Dedifferentiated amniotic fluid mesenchymal stem cell (primary cell): ENCODE measurements around the gene TRPV5.

Experiments
- DNase-seq: peaks from one replicate; pipeline ENCODE4 v3.0.0-alpha.2; 2016; ENCODE audit errors: extremely low spot score

Gene TRPV5

DNA sequence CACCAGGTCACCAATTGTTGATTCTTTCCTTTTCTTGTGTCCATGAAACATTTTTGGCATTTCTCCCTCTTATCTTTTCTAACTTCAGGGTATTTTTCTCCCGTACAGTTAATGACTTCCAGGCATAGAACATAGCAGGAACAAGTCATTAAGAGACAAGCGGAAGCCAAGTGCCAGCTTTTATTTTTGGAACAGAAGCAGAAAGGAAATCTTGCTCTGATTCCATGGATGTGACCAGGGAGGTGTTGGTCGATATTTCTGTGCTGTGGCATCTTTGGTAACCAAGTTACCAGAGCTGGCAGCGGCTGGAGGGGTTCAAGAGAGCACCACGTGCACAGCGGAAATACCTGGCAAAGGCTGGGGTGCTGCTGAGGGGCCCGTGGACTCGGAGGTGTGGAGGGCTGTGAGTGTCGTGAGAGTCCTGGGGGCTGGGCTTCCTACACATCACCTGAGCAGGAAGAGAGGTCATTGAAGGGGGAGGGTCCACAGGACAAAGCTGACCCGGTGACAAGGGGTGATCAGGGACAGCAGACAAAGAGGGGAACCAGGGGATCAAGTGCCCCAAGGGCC is 7.5 kb upstream of the TRPV5 start:
- DNase-seq: no peak

DNA sequence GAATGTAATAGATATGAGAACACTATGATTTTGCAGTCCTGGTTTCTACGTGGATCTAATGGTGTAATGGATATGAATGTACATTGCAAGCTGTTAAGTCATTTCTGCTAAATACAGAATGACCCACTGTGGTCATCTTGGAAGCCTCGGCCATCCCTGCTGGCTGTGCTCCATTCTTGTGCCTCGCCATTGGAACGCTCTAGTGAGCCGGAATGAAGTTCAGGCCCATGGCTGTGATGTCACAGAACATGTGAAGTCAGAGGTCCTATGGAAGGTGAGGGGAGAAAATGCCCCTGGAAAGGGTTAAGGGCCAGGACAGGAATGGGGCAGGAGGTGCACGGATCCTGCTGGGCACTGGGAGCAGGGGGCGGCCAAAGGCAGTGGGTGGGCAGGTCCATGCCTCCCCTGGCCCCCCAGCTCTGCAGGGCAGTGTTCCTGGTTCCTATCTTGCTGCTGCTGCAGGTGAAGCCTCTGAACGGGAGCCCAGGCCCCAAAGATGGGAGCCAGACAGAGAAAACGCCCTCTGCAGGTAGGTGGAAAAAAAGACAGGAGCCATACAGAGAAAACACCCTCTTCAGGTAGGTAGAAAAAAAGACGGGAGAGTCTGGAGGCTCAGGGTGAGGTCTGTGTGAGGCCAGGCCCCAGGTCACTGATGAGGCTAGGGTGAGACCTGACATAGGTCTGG is 5.8 kb upstream of the TRPV5 start, which contains the start of gene LLCFC1:
TSS of gene LLCFC1 (plus strand) at position 259 of the 685 bp plus-strand sequence. CDS start at position 397, 138 bp downstream.
- no peak for DNase-seq

DNA sequence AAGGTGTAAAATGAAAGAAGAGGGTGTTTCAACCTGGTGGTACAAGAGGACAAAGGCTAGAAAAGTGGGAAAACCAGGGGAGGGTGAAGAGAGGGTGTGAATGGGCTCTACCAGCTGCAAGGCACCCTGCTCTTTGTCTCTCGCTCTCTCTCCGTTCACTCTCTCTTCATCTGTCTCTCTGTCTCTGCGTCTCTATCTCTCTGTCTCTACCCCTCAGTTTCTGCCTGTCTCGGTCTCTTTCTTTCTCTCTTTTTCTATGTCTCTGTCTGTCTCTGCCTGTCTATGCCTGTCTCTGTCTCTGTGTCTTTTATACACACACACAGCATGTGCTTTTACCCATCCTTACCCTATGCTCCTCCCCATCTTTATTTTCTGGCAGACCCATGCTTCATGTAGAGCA is 5.1 kb upstream of the TRPV5 start:
- no peak for DNase-seq

DNA sequence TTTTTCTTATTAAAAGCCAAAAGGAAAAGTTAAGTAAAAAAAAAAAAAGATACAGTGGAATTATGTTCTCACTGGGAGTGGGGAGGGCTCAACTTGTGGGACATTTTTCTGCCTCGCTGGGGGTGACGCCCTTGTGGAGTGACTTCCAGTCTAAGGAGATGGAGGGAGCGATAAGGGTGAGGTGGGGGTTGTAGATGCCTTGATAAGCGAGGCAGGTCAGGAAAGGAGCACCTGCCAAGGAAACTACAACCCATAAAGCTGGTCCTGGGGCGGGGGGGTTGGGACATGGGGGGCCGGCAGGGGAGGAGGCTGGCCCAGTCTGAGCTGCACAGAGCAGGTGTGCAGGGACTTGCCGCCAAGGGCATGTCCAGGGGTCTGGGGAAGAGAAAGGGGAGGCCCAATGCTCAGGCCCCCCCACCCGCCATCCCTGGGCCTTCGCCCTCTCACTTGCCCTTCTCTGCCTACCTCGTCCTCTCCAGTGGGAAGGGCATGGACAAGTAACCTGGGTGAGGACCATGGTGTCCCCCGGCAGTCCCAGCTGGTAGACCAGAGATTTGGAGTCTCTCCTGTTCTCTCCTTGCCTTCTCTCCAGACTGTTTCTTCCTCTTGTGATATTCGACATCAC is 2.5 kb upstream of the TRPV5 start:
- no peak for DNase-seq

DNA sequence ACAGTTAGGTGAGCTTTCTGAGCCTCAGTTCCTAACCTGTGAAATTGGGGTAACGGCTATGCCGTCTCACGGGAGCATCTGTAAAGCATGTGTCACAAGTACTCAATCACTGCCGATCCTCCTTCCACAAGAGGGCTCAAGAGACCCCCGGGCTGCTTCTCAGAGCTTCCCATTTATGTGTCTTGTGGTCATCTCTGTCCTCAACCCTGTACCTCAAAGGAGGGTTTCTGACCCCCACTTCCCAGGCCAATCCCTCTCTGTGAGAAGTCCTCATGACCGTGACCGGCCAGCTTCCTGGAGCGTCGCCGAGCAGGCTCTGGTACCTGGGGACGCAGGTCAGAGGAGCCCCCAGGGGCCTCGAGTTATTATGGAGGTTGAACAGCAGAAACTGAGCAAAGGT is 510 bp upstream of the TRPV5 start:
- no peak for DNase-seq

DNA sequence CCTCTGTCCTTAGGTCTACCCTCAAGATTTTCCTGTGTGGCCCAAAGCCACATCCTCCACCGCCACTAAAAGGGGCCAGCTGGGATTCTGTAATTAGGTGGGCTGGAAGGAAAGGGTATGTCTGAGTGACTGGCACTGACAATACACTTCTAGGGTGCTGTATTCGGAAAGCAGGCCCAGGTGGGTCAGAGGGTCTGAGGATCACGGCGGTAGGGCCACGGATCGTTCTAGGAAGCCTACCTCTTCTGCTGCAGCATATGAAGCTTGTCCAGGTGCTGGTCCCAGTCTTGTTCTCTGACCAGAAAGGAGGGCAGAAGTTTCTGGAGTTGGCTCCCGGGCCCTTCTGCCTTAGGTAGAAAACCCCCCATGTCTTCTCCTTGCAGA is 462 bp downstream of the TRPV5 start:
- DNase-seq: no peak

DNA sequence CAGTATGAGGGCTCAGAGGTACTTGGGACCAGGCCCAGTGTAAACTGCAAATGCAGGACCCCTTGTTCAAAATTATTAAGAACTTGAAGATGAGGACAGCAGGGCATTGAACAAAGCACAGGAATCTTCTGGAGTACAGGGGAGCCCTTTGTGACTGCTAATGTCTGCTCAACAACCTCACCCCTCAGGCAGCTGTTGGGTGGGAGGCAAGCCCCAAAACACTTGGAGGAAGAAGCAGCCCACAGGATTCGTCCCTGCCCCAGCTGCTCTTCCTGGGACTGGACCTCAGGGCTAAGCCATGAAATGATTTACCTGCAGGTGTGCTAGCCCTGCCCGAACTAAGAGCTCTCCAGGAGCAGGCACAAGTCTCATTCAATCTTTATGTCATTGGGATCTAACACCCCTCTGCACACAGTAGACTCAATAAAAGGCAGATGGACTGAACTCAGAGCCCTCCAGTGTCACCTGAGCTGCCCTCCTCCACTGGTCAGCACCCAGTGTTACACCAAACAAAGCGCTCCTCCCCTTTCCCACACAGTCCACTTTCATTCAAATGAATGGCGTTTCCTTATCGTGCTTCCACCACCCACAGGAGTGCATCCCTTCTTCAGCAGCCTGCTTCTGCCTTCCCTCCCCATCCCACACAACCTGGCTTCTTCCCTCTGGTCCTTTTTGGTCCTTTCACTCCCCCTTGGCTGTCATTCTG is 1.0 kb downstream of the TRPV5 start:
- no peak for DNase-seq

DNA sequence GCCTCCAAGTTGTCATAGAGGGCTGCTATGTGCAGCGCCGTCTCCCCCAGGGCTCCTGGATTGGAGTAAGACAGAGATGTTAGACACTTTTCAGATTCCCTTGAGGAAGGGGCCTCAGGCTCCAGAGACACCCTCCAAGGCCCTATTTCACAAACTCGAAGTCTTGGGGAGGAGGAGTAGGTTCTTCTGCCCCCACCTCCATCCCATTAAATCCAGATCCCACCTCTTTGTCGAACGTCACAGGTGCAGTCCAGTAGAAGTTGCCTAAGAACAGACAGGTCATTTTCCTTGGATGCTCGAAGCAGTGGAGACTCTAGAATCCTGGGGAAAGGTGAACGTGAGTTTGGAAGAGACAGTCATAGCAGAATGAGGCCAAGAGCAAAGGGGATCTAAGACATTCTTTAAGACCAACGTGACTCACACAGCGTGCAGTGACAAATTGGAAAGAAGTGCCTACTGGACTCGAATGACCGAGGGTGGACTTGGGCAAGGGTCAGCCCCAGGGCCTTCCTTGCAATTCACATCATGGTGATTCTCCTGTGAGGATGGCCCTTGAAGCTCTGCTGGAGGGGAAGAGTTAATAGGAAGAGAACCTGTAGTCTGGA is 3.3 kb downstream of the TRPV5 start:
- DNase-seq: no peak

DNA sequence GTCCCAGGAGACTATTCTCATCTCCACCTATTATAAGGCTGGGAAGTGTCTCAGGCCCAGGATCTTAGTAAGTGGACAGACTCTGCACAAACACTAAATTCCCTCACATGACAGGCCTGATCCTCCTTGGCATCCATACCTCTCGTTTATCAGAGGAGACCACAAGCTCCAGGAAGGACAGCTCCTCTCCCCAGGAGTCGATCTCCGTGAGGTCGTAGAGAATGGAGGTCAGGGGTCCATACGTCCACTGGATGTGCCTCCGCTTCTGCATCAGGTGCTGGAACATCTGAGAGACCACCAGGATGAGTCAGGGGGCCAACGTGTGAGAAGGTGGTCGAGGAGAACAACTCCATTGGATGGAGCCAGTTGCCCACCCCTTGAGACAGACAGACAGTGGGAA is 5.6 kb downstream of the TRPV5 start:
- DNase-seq: no peak

DNA sequence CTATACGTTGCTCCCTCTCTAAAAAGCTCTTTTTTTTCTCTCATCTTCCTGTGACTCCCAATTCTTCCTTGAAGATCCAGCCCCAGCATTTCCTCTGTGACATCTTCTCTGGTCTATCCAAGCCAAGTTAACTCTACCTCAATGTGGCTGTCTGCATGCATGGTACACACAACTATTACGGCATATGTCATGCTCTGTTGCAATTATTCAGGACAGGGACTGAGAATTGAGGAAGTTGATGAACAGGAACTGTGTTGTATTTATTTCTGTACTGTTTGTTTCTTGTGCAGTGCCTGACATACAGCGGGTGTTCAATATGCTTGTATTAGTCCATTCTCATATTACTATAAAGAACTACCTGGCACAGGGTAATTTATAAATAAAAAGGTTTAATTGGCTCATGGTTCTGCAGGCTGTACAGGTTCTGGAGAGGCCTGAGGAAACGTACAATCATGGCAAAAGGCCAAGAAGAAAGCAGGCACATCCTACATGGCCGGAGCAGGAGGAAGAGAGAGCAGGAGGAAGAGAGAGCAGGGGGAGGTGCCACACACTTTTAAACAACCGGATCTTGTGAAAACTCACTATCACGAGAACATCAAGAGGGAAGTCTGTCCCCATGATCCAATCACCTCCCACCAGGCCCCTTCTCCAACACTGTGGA is 6.3 kb downstream of the TRPV5 start:
- no peak for DNase-seq

DNA sequence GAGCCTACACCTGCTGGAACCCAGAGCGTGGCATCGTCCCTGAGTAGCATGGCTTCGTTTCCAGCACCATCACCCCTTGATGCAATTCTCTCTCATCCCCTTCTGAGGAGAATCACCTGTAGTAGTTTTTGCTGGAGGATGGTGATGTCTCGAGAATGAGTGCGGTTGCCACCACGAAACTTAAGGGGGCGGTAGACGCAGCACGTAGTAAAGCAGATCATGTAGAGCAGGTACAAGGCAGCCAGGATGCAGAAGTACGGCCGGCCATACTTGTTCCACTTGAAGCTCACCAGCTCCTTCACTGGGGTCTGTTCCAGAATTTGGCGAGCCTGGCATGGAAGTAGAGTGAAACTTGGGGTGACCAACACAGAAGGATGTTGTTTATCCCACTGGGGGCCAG is 8.1 kb downstream of the TRPV5 start:
- no peak for DNase-seq

DNA sequence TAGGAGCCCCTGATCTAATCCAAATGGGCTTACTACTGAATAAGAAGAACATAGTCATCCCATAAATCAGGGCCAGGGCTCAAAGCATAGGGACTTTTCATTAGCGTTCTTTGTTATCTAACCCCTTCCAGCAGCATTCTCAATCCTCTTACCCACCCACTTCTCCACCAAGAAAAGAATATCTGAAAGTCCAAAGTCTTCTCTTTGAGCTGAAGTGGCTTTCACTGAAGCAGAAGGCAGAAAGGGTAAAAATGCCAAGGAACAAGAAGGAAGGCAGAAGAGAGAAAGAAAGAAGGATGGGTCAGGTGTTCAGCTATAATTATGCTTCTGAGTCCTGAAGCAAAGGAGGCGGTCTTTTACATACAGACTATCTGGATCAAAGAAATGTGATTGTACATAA is 10.2 kb downstream of the TRPV5 start:
- no peak for DNase-seq

DNA sequence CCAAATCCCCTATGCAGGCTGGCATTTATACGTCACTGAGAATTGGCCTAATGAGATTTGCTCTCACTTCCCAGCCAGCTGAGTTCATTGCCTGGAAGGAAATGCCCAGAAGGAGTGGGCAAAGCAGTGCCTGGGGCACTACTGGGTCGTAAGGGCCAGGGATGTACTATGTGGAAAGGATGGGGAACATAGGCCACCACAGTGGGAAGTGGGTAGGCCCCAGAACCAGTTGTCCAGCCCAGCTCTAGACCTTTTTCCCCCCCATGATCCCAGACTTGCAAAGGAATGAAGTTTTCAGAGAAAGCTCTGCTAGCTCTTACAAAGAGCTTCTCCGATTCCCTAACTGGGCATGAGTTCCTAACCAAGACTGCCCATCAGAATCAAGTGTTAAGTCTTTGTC is 13.9 kb downstream of the TRPV5 start:
- no peak for DNase-seq

DNA sequence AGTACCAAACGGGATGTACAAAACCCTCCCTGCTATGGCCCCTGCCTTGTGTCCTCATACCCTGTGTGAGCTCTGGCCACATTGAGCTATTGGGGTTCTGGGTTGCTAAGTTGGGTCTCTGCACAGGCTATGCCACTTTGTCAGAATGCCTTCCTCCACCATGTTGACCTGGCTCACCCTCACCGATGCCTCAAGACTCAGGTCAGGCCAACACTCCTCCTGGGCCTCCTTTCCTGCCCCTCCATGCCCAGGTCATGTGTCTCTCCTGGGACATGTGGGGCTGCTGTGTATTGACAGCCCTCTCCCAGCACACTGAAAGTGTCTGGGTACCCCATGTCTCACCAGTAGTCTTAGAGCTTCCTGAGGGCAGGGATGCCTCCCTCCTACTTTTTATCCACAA is 14.6 kb downstream of the TRPV5 start:
- DNase-seq: no peak

DNA sequence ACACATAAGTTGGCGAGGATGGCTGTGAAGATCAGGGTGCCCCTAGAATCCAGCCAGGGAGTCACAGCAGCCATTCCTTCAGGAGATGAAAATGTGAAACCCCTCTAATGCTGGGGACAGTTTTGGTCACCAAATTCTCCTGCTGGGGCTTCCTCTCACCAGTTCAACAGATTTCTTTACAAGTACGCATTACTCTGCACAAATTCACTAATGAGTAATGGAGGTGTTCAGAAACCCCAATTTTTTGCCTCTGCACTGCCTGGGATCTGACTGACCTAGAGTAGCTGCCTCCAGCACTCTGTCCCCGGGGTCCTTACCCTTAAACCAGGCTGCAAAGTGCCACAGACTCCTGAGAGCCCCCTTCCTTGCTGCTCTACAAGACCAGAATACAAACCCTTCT is 16.1 kb downstream of the TRPV5 start:
- no peak for DNase-seq

DNA sequence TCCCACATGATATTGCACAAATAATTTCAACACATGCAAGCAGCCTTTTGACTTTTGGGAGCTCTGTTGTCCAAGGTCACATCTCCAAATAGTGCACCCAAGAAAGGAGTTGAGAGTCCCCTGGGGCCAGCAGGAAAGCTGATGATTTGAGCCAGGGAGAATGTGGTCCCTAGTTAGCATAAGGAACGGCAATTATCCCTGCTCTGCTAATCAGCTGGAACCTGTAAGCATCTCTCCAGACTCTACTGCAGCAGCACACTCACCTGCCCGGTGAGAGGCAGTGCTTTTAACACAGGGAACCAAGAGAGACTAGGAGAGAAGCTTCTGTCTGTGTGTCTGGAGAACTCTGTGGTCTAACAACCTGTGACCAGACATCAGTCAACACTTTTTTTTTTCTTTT is 17.0 kb downstream of the TRPV5 start:
- no peak for DNase-seq

DNA sequence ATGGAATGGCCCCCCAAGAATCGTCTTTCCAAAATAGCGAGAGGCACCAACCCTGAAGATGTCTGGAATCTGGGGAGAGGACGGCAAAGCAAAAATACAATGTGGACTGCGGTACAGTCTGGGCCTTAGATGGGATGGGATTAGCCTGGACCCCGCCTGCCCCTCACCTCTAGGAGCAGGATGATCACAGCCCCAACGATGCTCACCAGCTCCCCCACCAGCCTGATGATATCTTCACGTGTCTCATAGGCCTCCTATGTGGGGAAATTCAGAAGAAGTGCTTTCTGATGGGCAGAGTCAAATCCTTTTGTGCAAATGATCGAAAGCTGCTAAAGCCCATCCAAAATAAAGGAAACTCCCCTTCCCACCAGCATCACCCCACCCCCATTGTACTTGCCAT is 18.2 kb downstream of the TRPV5 start:
- DNase-seq: no peak

DNA sequence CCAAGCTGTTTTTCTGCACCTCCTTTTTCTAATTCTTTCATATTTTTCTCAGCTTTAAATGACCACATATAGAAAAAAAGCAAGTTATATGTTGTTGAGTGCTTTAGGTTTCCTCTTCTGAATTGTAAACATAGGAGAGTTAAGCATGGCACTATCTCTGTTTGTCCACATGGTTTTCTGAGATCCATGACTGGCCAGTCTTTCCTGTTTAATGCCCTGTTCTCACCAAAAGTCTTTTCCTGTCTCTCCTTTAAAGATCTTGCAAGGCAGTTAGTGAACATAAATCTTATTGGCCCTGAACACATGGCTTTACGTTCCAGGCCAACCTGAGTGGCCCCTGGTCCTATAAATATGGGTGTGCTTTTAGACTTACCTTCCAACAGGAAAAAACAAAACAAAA is 19.4 kb downstream of the TRPV5 start:
- no peak for DNase-seq

DNA sequence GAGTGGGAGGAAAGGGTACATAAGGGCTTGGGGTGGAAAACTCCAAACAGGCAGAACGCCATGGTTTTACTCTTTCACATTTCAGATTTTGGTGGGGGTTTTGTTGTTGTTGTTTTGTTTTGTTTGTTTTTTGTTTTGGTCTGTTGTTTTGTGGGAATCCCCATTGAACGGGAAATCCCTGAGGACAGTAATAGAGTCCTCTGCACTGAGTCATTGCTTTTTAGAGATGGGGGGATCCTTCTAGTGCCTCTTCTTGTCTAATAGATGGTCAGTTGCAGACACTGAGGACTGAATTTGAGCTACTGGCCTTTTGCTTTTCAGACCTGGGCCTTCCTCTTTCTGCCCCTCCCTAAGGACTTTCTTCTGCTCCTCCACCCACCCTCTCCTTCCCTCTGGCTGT is 20.0 kb downstream of the TRPV5 start:
- no peak for DNase-seq

DNA sequence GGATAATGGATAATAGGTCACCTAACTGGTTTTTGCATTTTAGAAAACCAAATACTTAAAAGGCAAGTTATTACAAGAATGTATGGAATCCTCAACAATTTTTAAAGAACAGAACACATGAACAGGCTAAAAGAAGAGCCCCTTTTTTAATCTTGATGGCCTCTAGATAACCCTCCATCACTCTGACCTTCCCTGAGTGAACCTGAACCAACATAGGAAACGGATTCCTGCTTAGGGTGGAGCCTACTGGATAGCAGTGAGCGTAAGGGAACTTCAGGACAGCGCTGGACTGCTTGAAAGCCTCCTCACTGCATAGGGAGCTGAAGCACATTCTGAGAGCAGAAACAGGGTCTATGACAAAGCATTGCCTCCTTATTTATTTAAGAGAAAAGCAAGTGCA is 20.5 kb downstream of the TRPV5 start:
- no peak for DNase-seq

DNA sequence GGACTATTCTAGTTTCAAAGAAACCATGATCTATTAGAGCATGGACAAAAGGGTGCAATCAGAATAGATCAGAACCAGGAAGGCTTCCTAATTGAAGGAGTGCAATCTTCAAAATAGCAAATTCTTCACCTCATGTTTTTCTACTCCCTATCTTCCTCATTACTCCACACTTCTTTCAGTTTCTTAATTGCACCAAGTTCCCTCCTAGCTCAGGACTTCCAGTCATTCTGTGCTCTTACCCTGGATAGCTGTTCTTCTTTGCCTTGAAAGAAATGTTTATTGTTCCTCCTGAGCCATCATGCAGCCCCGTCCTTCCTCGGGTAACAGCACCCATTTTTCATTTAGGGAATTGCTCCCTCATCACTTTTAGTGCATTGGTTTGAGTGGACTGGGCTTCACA is 23.1 kb downstream of the TRPV5 start:
- no peak for DNase-seq

DNA sequence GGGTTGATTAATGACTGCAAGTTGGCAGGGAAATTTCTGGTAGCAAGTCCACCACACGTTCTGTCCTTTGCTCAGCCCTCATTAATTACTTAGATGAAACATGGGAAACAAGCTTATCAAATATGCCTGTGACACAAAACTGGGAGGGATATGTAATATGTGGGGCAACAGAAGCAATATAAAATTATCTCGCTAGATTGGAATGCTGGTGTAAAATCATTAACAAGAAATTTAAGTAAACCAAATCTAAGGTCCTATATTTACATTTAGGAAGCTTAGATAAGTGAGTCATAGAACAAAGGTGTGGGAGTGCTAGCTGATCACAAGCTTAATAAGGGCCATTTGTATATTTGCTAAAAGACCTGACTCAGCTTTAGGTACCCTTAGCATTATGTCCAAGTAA is 23.5 kb downstream of the TRPV5 start:
- DNase-seq: no peak
